NT2/D1 (cell line): Measurements from ENCODE around the gene SENP2.

Source experiments
- YY1 ChIP-seq: IDR thresholded peaks from 2 replicates; pipeline ENCODE4 v1.6.1; 2011; ENCODE audit not compliant: insufficient read length, insufficient read depth
- ZNF274 ChIP-seq: IDR thresholded peaks from 2 replicates; pipeline ENCODE4 v1.6.1; 2011; ENCODE audit warnings: mild to moderate bottlenecking, low read depth, low read length

GRCh38 chr3:185549122-185549521, 37.0 kb upstream of the SENP2 start:
- no peak for TF ChIP-seq YY1
- TF ChIP-seq ZNF274: no peak
